GM21723 (cell line): Measurements from ENCODE around the gene PRH2.

ENCODE experiments used
- ATAC-seq: cut with Tn5 transposase; IDR thresholded peaks from one replicate; pipeline ENCODE4 v1.9.1; 2021; ENCODE audit warnings: mild to moderate bottlenecking, moderate library complexity; ENCODE audit not compliant: unreplicated experiment

The PRH2 gene

GRCh38 chr12:10959804-10960203 lies 30.8 kb downstream of the PRH2 start:
- no peak for ATAC-seq

- no peak for ATAC-seq
Observed at GRCh38 chr12:10960211-10960610, 31.2 kb downstream of the PRH2 start.

- ATAC-seq: no peak
Observed at GRCh38 chr12:10965476-10965875, 36.4 kb downstream of the PRH2 start.

GRCh38 chr12:10966314-10966713 lies 37.3 kb downstream of the PRH2 start:
- ATAC-seq: no peak

GRCh38 chr12:10967409-10967808 lies 38.4 kb downstream of the PRH2 start:
- no peak for ATAC-seq

GRCh38 chr12:10968765-10969456 lies 39.9 kb downstream of the PRH2 start:
- no peak for ATAC-seq

GRCh38 chr12:10974965-10975364 lies 45.9 kb downstream of the PRH2 start:
- no peak for ATAC-seq

- ATAC-seq: no peak
Observed at GRCh38 chr12:10982244-10982643, 53.2 kb downstream of the PRH2 start.
